Activated T-helper 17 cell treated with anti-CD3 and anti-CD28 coated beads, Interleukin-2, amount 50 U/mL, for 72 hours (primary cell): Measurements from ENCODE around the gene MYH8. TPM values are rescaled to one million over a fixed set of nuclear protein-coding genes. Genes with fewer than 3 reads are reported as not detected.

ENCODE experiments used
- ATAC-seq: fragments of 150-1000 bp; cut with Tn5 transposase; replicated peaks from 2 replicates; pipeline ENCODE4 v1.10.0; 2021; ENCODE audit warnings: mild to moderate bottlenecking, moderate library complexity
- H3K27ac Mint-ChIP-seq: one replicate; pipeline ENCODE4 v1.8.0; 2022; ENCODE audit warnings: mixed read lengths
- H3K27me3 Mint-ChIP-seq: one replicate; pipeline ENCODE4 v1.8.0; 2022; ENCODE audit warnings: mixed read lengths
- H3K36me3 Mint-ChIP-seq: one replicate; pipeline ENCODE4 v1.8.0; 2022; ENCODE audit warnings: low read depth, mild to moderate bottlenecking, mixed read lengths
- H3K4me1 Mint-ChIP-seq: one replicate; pipeline ENCODE4 v1.8.0; 2022; ENCODE audit warnings: mixed read lengths
- H3K4me3 Mint-ChIP-seq: one replicate; pipeline ENCODE4 v1.8.0; 2022; ENCODE audit warnings: mild to moderate bottlenecking, mixed read lengths
- H3K9me3 Mint-ChIP-seq: one replicate; pipeline ENCODE4 v1.8.0; 2022; ENCODE audit warnings: mixed read lengths
- total RNA-seq, 2 donors: library from RNA; stranded (reverse); gene quantifications; one replicate each; pipeline ENCODE4 v1.2.3, GENCODE V29; 2022

Gene MYH8
- total RNA-seq, 2 donors from 2014 or later: not detected

- Mint-ChIP-seq H3K27me3 (peaks cover 11% of the 10 kb centered on the region), H3K9me3 (peaks cover 5% of the 10 kb centered on the region), H3K36me3 (no peaks in the 10 kb centered on the region), H3K4me1 (no peaks in the 10 kb centered on the region), H3K27ac (no peak overlapping the region), H3K4me3 (no peak overlapping the region)
- no peak for ATAC-seq
Measured at GRCh38 chr17:10403589-10403988, 18.2 kb downstream of the MYH8 start.

- no peak overlapping the region for H3K27ac Mint-ChIP-seq
- ATAC-seq: no peak
- no peaks in the 10 kb centered on the region for H3K4me1 Mint-ChIP-seq
- no peak overlapping the region for H3K4me3 Mint-ChIP-seq
- peaks cover 5% of the 10 kb centered on the region for H3K9me3 Mint-ChIP-seq
- H3K36me3 Mint-ChIP-seq: no peaks in the 10 kb centered on the region
- peaks cover 9% of the 10 kb centered on the region for H3K27me3 Mint-ChIP-seq
Measured at GRCh38 chr17:10398352-10398751, 23.4 kb downstream of the MYH8 start.

- no peak for ATAC-seq
- H3K27ac Mint-ChIP-seq: no peak overlapping the region
- peaks cover 6% of the 10 kb centered on the region for H3K27me3 Mint-ChIP-seq
- no peaks in the 10 kb centered on the region for H3K36me3 Mint-ChIP-seq
- H3K4me1 Mint-ChIP-seq: no peaks in the 10 kb centered on the region
- no peak overlapping the region for H3K4me3 Mint-ChIP-seq
- peaks cover 3% of the 10 kb centered on the region for H3K9me3 Mint-ChIP-seq
Measured at GRCh38 chr17:10396524-10397163, 25.1 kb downstream of the MYH8 start.

DNA sequence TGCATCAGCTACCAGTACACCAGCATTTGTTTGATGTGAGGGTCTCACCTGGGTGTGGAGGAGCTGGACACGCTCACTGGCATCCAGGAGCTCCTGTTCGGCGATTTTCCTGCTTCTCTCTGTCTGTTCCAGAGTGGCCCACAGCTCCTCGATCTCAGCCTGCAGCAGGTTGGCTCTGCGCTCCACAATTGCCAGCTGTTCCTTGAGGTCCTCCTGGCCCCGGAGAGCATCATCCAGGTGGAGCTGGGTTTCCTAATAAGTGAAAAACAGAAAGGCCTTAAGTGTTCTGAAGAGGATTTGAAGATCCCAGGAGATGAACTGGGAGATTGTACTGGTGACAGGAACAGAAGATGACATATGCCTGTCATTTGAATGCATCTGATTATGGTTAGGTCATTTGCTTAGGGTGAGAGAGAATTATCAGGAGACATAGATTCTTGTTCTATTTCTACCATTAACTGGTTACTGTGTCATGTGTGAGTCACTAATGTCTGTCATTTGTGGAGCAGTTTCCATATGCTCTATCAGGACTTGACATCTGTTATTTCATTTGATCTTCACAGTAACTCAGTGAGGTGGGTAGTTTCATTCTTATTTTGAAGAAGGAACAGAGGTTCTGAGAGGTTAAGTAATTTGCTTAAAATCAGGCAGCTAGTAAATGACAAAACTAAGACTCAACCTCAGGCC lies 27.4 kb downstream of the MYH8 start:
- no peaks in the 10 kb centered on the region for H3K4me1 Mint-ChIP-seq
- H3K9me3 Mint-ChIP-seq: no peaks in the 10 kb centered on the region
- peaks cover 6% of the 10 kb centered on the region for H3K27me3 Mint-ChIP-seq
- ATAC-seq: no peak
- no peak overlapping the region for H3K27ac Mint-ChIP-seq
- no peaks in the 10 kb centered on the region for H3K36me3 Mint-ChIP-seq
- H3K4me3 Mint-ChIP-seq: no peak overlapping the region

- Mint-ChIP-seq H3K27me3 (peaks cover 9% of the 10 kb centered on the region), H3K36me3 (no peaks in the 10 kb centered on the region), H3K27ac (no peak overlapping the region), H3K4me1 (no peaks in the 10 kb centered on the region), H3K4me3 (no peak overlapping the region), H3K9me3 (no peaks in the 10 kb centered on the region)
- ATAC-seq: no peak
Measured at GRCh38 chr17:10392880-10393279, 28.9 kb downstream of the MYH8 start.

- no peaks in the 10 kb centered on the region for H3K9me3 Mint-ChIP-seq
- no peak overlapping the region for H3K27ac Mint-ChIP-seq
- peaks cover 4% of the 10 kb centered on the region for H3K27me3 Mint-ChIP-seq
- H3K36me3 Mint-ChIP-seq: no peaks in the 10 kb centered on the region
- no peaks in the 10 kb centered on the region for H3K4me1 Mint-ChIP-seq
- no peak overlapping the region for H3K4me3 Mint-ChIP-seq
- ATAC-seq: no peak
Measured at GRCh38 chr17:10385871-10386270, 35.9 kb downstream of the MYH8 start.

DNA sequence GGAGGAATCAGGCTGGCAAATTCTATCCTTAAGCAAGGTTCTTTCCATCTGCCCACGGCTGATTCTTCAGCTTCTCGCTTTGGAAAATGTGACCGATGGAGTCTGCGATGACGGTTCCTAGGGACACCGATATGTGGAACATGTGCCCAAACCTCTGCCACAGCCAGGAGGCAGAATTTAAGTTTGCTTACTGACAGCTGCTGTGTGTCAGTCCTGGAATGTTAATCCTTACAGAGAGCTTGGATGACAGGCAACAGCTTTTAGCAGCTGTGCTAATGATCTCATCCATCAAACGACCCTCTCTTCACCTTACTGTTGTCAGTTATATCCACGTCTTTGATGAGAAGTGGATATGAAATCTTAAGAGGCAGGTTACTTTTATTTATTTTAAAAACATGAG lies 37.6 kb downstream of the MYH8 start:
- no peaks in the 10 kb centered on the region for H3K4me1 Mint-ChIP-seq
- no peak for ATAC-seq
- H3K36me3 Mint-ChIP-seq: no peaks in the 10 kb centered on the region
- H3K9me3 Mint-ChIP-seq: no peaks in the 10 kb centered on the region
- no peak overlapping the region for H3K27ac Mint-ChIP-seq
- H3K27me3 Mint-ChIP-seq: peaks cover 1% of the 10 kb centered on the region
- H3K4me3 Mint-ChIP-seq: no peak overlapping the region

DNA sequence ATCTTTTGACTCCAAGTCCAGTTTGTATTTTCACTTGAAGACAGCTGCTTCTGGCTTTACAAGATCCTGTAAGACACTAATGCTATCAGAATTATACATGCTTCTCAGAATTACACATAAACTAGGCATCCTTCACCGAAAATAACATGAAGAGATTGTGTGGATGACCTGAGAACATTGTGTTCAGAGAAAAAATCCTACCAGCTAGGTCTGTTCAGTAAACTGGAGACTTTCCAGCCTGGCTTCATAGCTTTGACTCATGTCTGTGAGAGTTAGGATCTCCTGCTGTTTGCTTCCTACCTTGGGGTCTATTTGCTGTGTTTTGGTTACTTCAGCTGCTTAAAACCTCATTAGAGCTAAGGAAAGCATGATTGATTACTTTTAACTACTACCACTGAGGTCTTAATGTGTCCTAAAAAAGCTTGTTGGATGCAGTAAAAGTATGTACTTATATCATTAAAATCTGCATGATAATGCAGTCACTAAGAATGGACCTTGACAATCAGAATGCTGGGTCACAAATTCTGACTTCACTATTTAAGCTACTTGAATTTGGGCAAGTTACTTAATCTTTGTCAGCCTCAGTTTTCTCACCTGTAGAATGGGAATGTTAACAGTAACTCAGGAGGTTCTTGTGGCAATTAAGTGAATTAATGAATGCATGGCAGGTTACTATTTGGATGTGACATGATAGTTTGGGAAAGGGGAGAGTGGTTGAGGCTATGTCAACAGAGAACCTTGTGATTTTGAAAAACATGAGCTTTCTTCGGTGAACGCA lies 40.9 kb downstream of the MYH8 start:
- peaks cover 2% of the 10 kb centered on the region for H3K27me3 Mint-ChIP-seq

GRCh38 chr17:10372906-10373305 lies 48.8 kb downstream of the MYH8 start, which contains the start of gene MYH13:
MYH13 (minus strand) TSS chr17:10373006; CDS start chr17:10364530, 8,476 bp downstream.
- Mint-ChIP-seq H3K36me3 (no peaks in the 10 kb centered on the region), H3K9me3 (no peaks in the 10 kb centered on the region), H3K27me3 (peaks cover 3% of the 10 kb centered on the region), H3K4me1 (no peaks in the 10 kb centered on the region), H3K27ac (no peak within 1 kb of the TSS), H3K4me3 (no peak within 1 kb of the TSS)
- no peak for ATAC-seq

More for the DNA sequence above, 40.9 kb downstream of the MYH8 start:
- no peaks in the 10 kb centered on the region for H3K9me3 Mint-ChIP-seq
- H3K36me3 Mint-ChIP-seq: no peaks in the 10 kb centered on the region
- no peaks in the 10 kb centered on the region for H3K4me1 Mint-ChIP-seq
- no peak for ATAC-seq
- no peak overlapping the region for H3K27ac Mint-ChIP-seq
- H3K4me3 Mint-ChIP-seq: no peak overlapping the region

DNA sequence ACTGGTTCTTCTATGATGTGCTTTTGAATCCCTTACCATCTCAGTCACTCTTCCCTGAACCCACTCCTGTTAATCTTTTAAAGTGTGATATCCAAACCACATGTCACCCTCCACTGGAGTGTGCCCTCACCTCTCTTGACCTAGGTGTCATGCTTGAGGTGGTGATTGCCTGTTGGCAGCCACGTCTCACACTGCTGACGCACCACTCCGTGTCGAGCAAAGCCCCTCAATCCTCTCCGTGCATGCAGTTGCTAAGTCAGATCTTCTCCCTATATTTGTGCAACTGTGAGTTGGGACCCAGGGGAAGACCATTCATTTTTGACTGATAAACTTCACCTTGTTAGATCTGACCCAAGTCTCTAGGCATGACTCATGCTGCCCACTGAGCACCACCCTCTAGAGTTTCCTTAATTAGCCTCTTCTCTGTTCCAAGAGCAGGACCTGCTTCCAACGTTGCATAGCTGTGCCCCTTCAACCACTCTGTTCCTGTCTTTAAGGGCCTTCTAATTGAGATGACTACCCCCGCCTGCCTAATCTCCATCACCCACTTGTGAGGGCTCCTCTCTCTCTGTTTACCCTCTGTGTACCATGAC lies 51.6 kb downstream of the MYH8 start:
- H3K4me3 Mint-ChIP-seq: no peak overlapping the region
- no peaks in the 10 kb centered on the region for H3K27me3 Mint-ChIP-seq

GRCh38 chr17:10369239-10369638 lies 52.5 kb downstream of the MYH8 start:
- Mint-ChIP-seq H3K36me3 (no peaks in the 10 kb centered on the region), H3K9me3 (no peaks in the 10 kb centered on the region), H3K27ac (no peak overlapping the region), H3K4me3 (no peak overlapping the region), H3K4me1 (no peaks in the 10 kb centered on the region), H3K27me3 (no peaks in the 10 kb centered on the region)
- no peak for ATAC-seq

More for the DNA sequence above, 51.6 kb downstream of the MYH8 start:
- ATAC-seq: no peak
- no peaks in the 10 kb centered on the region for H3K36me3 Mint-ChIP-seq
- no peaks in the 10 kb centered on the region for H3K4me1 Mint-ChIP-seq
- no peaks in the 10 kb centered on the region for H3K9me3 Mint-ChIP-seq
- H3K27ac Mint-ChIP-seq: no peak overlapping the region

DNA sequence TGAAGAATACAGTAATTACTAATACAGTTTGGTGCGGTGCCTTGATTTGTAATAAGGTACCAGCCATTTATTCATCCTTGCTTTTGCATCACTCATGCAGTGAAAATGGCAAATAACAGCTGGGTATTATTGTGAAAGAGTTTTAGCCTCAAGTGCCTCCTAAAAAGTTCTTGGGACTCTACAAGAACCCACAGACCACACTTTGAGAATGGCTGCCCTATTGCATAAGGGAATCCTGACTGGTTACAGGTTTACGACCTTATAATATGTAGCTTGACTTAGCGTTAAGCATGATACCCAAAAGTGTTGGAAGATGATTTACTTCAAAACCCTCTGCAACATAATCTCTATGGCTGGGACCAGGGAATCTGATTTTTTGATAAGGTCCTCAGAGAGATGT lies 53.2 kb downstream of the MYH8 start:
- ATAC-seq: no peak
- no peak overlapping the region for H3K27ac Mint-ChIP-seq
- no peaks in the 10 kb centered on the region for H3K36me3 Mint-ChIP-seq
- H3K4me3 Mint-ChIP-seq: no peak overlapping the region
- H3K4me1 Mint-ChIP-seq: no peaks in the 10 kb centered on the region
- H3K27me3 Mint-ChIP-seq: no peaks in the 10 kb centered on the region
- no peaks in the 10 kb centered on the region for H3K9me3 Mint-ChIP-seq

DNA sequence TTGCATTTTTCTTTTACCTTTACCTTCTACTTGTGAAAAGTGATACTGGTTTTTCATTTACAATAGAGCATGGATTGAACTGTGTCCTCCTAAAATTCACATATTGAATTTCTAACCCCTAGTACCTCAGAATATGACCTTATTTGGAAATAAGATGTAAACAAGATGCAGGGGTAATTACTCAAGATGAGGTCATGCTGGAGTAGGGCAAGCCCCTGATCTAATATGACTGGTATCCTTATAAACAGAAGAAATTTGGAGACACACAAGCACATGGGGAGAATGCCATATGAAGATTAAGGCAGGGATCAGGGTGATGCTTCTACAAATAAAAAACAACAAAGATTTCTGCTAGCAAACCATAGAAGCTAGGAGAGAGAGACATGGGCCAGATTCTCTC lies 61.2 kb downstream of the MYH8 start:
- Mint-ChIP-seq H3K4me3 (no peak overlapping the region), H3K27ac (no peak overlapping the region), H3K36me3 (no peaks in the 10 kb centered on the region), H3K9me3 (no peaks in the 10 kb centered on the region), H3K27me3 (peaks cover 4% of the 10 kb centered on the region), H3K4me1 (no peaks in the 10 kb centered on the region)
- no peak for ATAC-seq

DNA sequence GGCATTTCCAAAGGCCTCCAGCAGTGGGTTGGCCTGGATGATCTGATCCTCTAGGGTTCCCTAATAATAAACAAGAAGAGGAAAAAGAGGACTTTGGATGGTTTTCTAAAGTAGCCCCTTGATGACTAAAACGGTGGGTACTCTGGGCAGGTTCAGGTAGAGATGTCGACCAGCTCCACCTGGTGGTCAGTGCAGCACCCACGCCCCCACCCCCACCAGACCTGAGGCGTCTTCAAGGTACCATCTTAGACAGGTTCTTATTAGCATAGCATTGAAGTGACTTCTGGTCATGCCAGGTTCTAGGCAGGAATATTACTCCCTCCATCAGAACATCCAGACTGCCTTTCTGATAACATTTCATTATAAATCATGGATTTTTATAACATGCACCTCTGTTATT lies 64.0 kb downstream of the MYH8 start:
- Mint-ChIP-seq H3K27me3 (peaks cover 4% of the 10 kb centered on the region), H3K9me3 (no peaks in the 10 kb centered on the region), H3K27ac (no peak overlapping the region), H3K4me1 (no peaks in the 10 kb centered on the region), H3K4me3 (no peak overlapping the region), H3K36me3 (no peaks in the 10 kb centered on the region)
- no peak for ATAC-seq
